ENCODE measurements around the gene TMEM38A.

Gene TMEM38A

DNA sequence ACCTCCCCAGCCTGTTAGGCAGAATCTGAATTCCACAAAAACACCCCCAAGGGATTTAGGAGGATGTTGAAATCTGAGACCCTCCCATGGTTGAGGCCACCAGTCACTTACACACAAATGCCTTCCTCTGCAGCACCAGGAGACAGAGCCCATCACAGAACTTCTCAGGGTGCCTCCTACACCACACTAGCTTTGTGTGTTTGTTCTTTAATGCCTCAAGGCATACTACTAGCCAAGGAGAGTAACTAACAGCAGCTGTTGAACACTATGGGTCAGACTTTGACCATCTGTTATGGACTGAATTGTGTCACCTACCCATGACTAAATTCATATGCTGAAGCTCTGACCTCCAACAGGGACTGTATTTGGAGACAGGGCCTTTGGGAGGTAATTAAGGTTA is 23.4 kb upstream of the TMEM38A start:
- no peak for TF ChIP-seq CTCF (IDR thresholded peaks at IDR 0.05)
- no peak overlapping the region for H3K4me3 ChIP-seq (ENCODE audit: low read depth in 1 of 2, low read length in 1 of 2)
- no peak overlapping the region for H3K27ac ChIP-seq
- H3K4me1 ChIP-seq (ENCODE audit: control insufficient read depth in 1 of 2, insufficient read depth in 1 of 2, low read depth in 1 of 2, low read length in 1 of 2), result no peaks in the 10 kb centered on the region
- H3K36me3 ChIP-seq, result peaks cover 70% of the 10 kb centered on the region
- H3K9me3 ChIP-seq, result no peaks in the 10 kb centered on the region
- no peaks in the 10 kb centered on the region for H3K27me3 ChIP-seq

GRCh38 chr19:16638666-16639065 is 22.3 kb upstream of the TMEM38A start:
- H3K36me3 ChIP-seq, result peaks cover 71% of the 10 kb centered on the region
- no peak overlapping the region for H3K27ac ChIP-seq
- H3K4me1 ChIP-seq (ENCODE audit: control insufficient read depth in 1 of 2, insufficient read depth in 1 of 2, low read depth in 1 of 2, low read length in 1 of 2), result no peaks in the 10 kb centered on the region
- no peaks in the 10 kb centered on the region for H3K9me3 ChIP-seq
- H3K4me3 ChIP-seq (ENCODE audit: low read depth in 1 of 2, low read length in 1 of 2), result no peak overlapping the region
- no peak for TF ChIP-seq CTCF (IDR thresholded peaks at IDR 0.05)
- no peaks in the 10 kb centered on the region for H3K27me3 ChIP-seq

GRCh38 chr19:16640951-16641350 is 20.0 kb upstream of the TMEM38A start:
- peaks cover 79% of the 10 kb centered on the region for H3K36me3 ChIP-seq
- no peaks in the 10 kb centered on the region for H3K4me1 ChIP-seq (ENCODE audit: control insufficient read depth in 1 of 2, insufficient read depth in 1 of 2, low read depth in 1 of 2, low read length in 1 of 2)
- no peaks in the 10 kb centered on the region for H3K27me3 ChIP-seq
- H3K9me3 ChIP-seq, result no peaks in the 10 kb centered on the region
- no peak for TF ChIP-seq CTCF (IDR thresholded peaks at IDR 0.05)
- no peak overlapping the region for H3K4me3 ChIP-seq (ENCODE audit: low read depth in 1 of 2, low read length in 1 of 2)
- H3K27ac ChIP-seq, result no peak overlapping the region

DNA sequence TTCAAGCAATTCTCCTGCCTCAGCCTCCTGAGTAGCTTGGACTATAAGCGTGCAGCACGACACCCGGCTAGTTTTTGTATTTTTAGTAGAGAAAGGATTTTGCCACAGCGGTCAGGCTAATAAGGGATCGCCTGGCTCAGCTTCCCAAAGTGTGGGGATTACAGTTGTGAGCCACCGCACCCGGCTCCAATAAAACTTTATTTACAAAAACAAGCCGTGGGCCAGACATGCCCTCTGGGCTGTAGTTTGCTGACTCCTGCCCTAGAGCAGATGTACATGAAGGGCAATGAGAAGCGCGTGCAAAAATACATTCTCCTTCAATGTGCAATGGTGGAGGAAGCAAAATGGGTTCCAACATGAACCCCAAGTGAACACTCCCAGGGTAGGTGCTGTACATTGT is 19.2 kb upstream of the TMEM38A start:
- Histone ChIP-seq H3K36me3 (peaks cover 78% of the 10 kb centered on the region), H3K9me3 (no peaks in the 10 kb centered on the region), H3K4me1 (ENCODE audit: control insufficient read depth in 1 of 2, insufficient read depth in 1 of 2, low read depth in 1 of 2, low read length in 1 of 2) (no peaks in the 10 kb centered on the region), H3K27ac (no peak overlapping the region), H3K27me3 (no peaks in the 10 kb centered on the region), H3K4me3 (ENCODE audit: low read depth in 1 of 2, low read length in 1 of 2) (no peak overlapping the region)
- no peak for TF ChIP-seq CTCF (IDR thresholded peaks at IDR 0.05)

- no peaks in the 10 kb centered on the region for H3K9me3 ChIP-seq
- peaks cover 7 to 10% of the 10 kb centered on the region in 2 experiments for H3K4me1 ChIP-seq (ENCODE audit: control insufficient read depth in 1 of 2, insufficient read depth in 1 of 2, low read depth in 1 of 2, low read length in 1 of 2)
- peaks cover 68% of the 10 kb centered on the region for H3K36me3 ChIP-seq
- TF ChIP-seq CTCF (IDR thresholded peaks at IDR 0.05), result no peak
- H3K4me3 ChIP-seq (ENCODE audit: low read depth in 1 of 2, low read length in 1 of 2), result no peak overlapping the region
- H3K27ac ChIP-seq, result no peak overlapping the region
- H3K27me3 ChIP-seq, result no peaks in the 10 kb centered on the region
Observed at GRCh38 chr19:16645140-16645539, 15.8 kb upstream of the TMEM38A start.

- no peak for TF ChIP-seq CTCF (IDR thresholded peaks at IDR 0.05)
- H3K4me1 ChIP-seq (ENCODE audit: control insufficient read depth in 1 of 2, insufficient read depth in 1 of 2, low read depth in 1 of 2, low read length in 1 of 2), result peaks cover 18 to 22% of the 10 kb centered on the region in 2 experiments
- no peaks in the 10 kb centered on the region for H3K9me3 ChIP-seq
- H3K27ac ChIP-seq, result peak overlapping the region; percentile 70
- no peaks in the 10 kb centered on the region for H3K27me3 ChIP-seq
- H3K4me3 ChIP-seq (ENCODE audit: low read depth in 1 of 2, low read length in 1 of 2), result no peak overlapping the region
- peaks cover 73% of the 10 kb centered on the region for H3K36me3 ChIP-seq
Observed at GRCh38 chr19:16649734-16650133, 11.2 kb upstream of the TMEM38A start.

Measured in neutrophil (primary cell).